DOHH2 (cell line): ENCODE data around the gene TFAP2D.

ENCODE experiments used
- EZH2phosphoT487 ChIP-seq: fragments of 200-600 bp; sonication (generic); IDR thresholded peaks from 2 replicates; pipeline ENCODE4 v1.6.1; 2017; ENCODE audit warnings: borderline replicate concordance, mild to moderate bottlenecking, antibody characterized with exemption, low read length, moderate library complexity, mixed read lengths
- TF ChIP-seq, protein P1 (sequence below): fragments of 200-600 bp; sonication (generic); IDR thresholded peaks from one replicate; pipeline ENCODE4 v1.5.1; 2014; ENCODE audit warnings: antibody characterized with exemption, mild to moderate bottlenecking, low read depth, low read length; ENCODE audit not compliant: poor library complexity, severe bottlenecking

DNA sequence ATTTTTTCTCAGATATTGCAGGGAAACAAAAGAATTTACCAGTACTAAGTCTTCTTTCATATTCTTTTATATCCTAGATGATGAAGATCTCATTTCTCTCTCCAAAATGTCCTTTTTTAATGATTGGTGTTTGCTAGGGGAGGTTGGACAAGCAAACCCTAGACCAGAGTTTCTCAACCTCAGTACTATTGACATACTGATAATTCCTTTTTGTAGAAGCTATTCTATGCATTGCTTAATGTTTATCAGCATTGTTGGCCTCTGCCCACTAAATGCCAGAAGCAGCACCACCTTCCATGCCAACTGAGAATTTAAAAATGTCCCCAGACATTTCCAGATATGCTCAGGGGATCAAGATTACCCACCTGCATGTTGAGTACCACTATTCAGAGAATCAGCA is 91.0 kb downstream of the TFAP2D start:
- TF ChIP-seq, protein P1, sequence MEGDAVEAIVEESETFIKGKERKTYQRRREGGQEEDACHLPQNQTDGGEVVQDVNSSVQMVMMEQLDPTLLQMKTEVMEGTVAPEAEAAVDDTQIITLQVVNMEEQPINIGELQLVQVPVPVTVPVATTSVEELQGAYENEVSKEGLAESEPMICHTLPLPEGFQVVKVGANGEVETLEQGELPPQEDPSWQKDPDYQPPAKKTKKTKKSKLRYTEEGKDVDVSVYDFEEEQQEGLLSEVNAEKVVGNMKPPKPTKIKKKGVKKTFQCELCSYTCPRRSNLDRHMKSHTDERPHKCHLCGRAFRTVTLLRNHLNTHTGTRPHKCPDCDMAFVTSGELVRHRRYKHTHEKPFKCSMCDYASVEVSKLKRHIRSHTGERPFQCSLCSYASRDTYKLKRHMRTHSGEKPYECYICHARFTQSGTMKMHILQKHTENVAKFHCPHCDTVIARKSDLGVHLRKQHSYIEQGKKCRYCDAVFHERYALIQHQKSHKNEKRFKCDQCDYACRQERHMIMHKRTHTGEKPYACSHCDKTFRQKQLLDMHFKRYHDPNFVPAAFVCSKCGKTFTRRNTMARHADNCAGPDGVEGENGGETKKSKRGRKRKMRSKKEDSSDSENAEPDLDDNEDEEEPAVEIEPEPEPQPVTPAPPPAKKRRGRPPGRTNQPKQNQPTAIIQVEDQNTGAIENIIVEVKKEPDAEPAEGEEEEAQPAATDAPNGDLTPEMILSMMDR, result no peak
- no peak for TF ChIP-seq EZH2phosphoT487
